WTC11 (cell line): ENCODE results near the gene EVI5L. TPM values are rescaled to one million over a fixed set of nuclear protein-coding genes. Genes with fewer than 3 reads are reported as not detected.

ENCODE experiments used
- ATAC-seq: fragments of 200-7000 bp; cut with Tn5 transposase; 2 replicates; pipeline ENCODE4 v1.10.0; 2021; ENCODE audit warnings: mild to moderate bottlenecking, moderate library complexity
- CTCF ChIA-PET: fragments of 300-600 bp; sonication (Branson Sonifier 250); formaldehyde crosslinking; loops from one replicate; lab custom pipeline; 2021; ENCODE audit warnings: antibody characterized with exemption; lab: Charles Lee
- POLR2A ChIA-PET: fragments of 350-600 bp; sonication (Branson Sonifier 250); formaldehyde crosslinking; loops from one replicate; lab custom pipeline; 2021; ENCODE audit warnings: antibody characterized with exemption; lab: Charles Lee
- DNase-seq: peaks from one replicate; pipeline ENCODE4 v3.0.0; 2021; ENCODE audit warnings: low spot score
- H3K27ac Mint-ChIP-seq: 2 replicates; pipeline ENCODE4 v1.8.0; 2021; ENCODE audit warnings: mixed read lengths
- H3K27me3 Mint-ChIP-seq: 2 replicates; pipeline ENCODE4 v1.8.0; 2021; ENCODE audit warnings: low read depth, mild to moderate bottlenecking, moderate library complexity, mixed read lengths
- H3K36me3 Mint-ChIP-seq: 2 replicates; pipeline ENCODE4 v1.8.0; 2021; ENCODE audit warnings: mixed read lengths
- H3K4me1 Mint-ChIP-seq: 2 replicates; pipeline ENCODE4 v1.8.0; 2022; ENCODE audit warnings: mixed read lengths
- H3K4me3 Mint-ChIP-seq: 2 replicates; pipeline ENCODE4 v1.8.0; 2021; ENCODE audit warnings: mild to moderate bottlenecking, moderate library complexity, mixed read lengths
- H3K9me3 Mint-ChIP-seq: 2 replicates; pipeline ENCODE4 v1.8.0; 2021; ENCODE audit warnings: mixed read lengths
- ARID4B ChIP-seq: sonication (generic); formaldehyde crosslinking; IDR thresholded peaks from 2 replicates; pipeline ENCODE4 v1.8.0; 2023; ENCODE audit warnings: missing genetic modification reagents, mild to moderate bottlenecking, borderline replicate concordance
- E2F4 ChIP-seq: sonication (generic); formaldehyde crosslinking; IDR thresholded peaks from 2 replicates; pipeline ENCODE4 v1.8.1; 2022; ENCODE audit warnings: low read depth, mild to moderate bottlenecking, moderate library complexity, missing genetic modification reagents, borderline replicate concordance
- FOXK1 ChIP-seq: sonication (generic); formaldehyde crosslinking; IDR thresholded peaks from 2 replicates; pipeline ENCODE4 v1.8.0; 2022; ENCODE audit warnings: mild to moderate bottlenecking, moderate library complexity, missing genetic modification reagents
- HMGXB4 ChIP-seq: sonication (generic); formaldehyde crosslinking; IDR thresholded peaks from 2 replicates; pipeline ENCODE4 v1.8.1; 2023; ENCODE audit warnings: mild to moderate bottlenecking, moderate library complexity, missing genetic modification reagents
- IRF2 ChIP-seq: sonication (generic); formaldehyde crosslinking; IDR thresholded peaks from 2 replicates; pipeline ENCODE4 v1.8.0; 2022; ENCODE audit warnings: low read depth, missing genetic modification reagents, borderline replicate concordance
- MLX ChIP-seq: sonication (generic); formaldehyde crosslinking; IDR thresholded peaks from 2 replicates; pipeline ENCODE4 v1.8.1; 2023; ENCODE audit warnings: mild to moderate bottlenecking, missing genetic modification reagents, moderate library complexity
- NFATC4 ChIP-seq: fragments of 250-450 bp; sonication (Bioruptor Pico); IDR thresholded peaks from 2 replicates; pipeline ENCODE4 v1.9.0; 2021; ENCODE audit warnings: mild to moderate bottlenecking
- NR3C1 ChIP-seq: sonication (generic); formaldehyde crosslinking; conservative IDR thresholded peaks from 2 replicates; pipeline ENCODE4 v1.8.1; 2023; ENCODE audit warnings: low read depth, mild to moderate bottlenecking, missing genetic modification reagents
- TCF7 ChIP-seq: sonication (generic); formaldehyde crosslinking; IDR thresholded peaks from 2 replicates; pipeline ENCODE4 v1.8.0; 2022; ENCODE audit warnings: mild to moderate bottlenecking, low read depth, missing genetic modification reagents, moderate library complexity
- USF1 ChIP-seq: sonication (generic); formaldehyde crosslinking; IDR thresholded peaks from 2 replicates; pipeline ENCODE4 v1.8.0; 2022; ENCODE audit warnings: mild to moderate bottlenecking, missing genetic modification reagents
- ZBTB43 ChIP-seq: sonication (generic); formaldehyde crosslinking; IDR thresholded peaks from 2 replicates; pipeline ENCODE4 v1.8.1; 2023; ENCODE audit warnings: mild to moderate bottlenecking, missing genetic modification reagents
- ZNF423 ChIP-seq: fragments of 250-450 bp; sonication (Bioruptor Pico); IDR thresholded peaks from 2 replicates; pipeline ENCODE4 v2.1.2; 2022; ENCODE audit warnings: mild to moderate bottlenecking, moderate library complexity
- ZNF425 ChIP-seq: fragments of 250-450 bp; sonication (Bioruptor Pico); conservative IDR thresholded peaks from 2 replicates; pipeline ENCODE4 v1.9.0; 2021; ENCODE audit warnings: mild to moderate bottlenecking
- total RNA-seq: library from RNA; stranded (reverse); gene quantifications from 3 replicates; pipeline ENCODE4 v1.2.3, GENCODE V29; 2021
- TF ChIP-seq, protein P1 (sequence below): sonication (generic); formaldehyde crosslinking; IDR thresholded peaks from 2 replicates; pipeline ENCODE4 v1.8.0; 2022; ENCODE audit warnings: mild to moderate bottlenecking, missing genetic modification reagents
- TF ChIP-seq, protein P2 (sequence below): sonication (generic); formaldehyde crosslinking; IDR thresholded peaks from 2 replicates; pipeline ENCODE4 v1.8.0; 2023; ENCODE audit warnings: mild to moderate bottlenecking, missing genetic modification reagents

The EVI5L gene
- total RNA-seq, 1 experiment from 2014 or later, result 10.5 TPM

GRCh38 chr19:7907544-7907943 is 77.5 kb downstream of the EVI5L start:
- ATAC-seq (no peak), DNase-seq (no peak)
- H3K4me1 Mint-ChIP-seq, result peaks cover 18% of the 10 kb centered on the region
- peaks cover 11% of the 10 kb centered on the region for H3K36me3 Mint-ChIP-seq
- no peak overlapping the region for H3K4me3 Mint-ChIP-seq
- no peak overlapping the region for H3K27ac Mint-ChIP-seq
- ChIA-PET CTCF (interaction anchor here (1.1 to 5.1 kb wide), 7 partner anchors 11 to 54 kb away, joined by 6 to 70 read pairs (median 8); partner anchors contain the start of genes LRRC8E, SNAPC2 and TIMM44), POLR2A (interaction anchor here (1.3 kb wide), 1 partner anchor 9 kb away, joined by 4 read pairs; no protein-coding TSS in a partner anchor)
- no peak for TF ChIP-seq MLX (CRISPR knock-in tag)
- no peak for TF ChIP-seq IRF2 (CRISPR knock-in tag)
- peaks cover 11% of the 10 kb centered on the region for H3K27me3 Mint-ChIP-seq
- H3K9me3 Mint-ChIP-seq, result no peaks in the 10 kb centered on the region

GRCh38 chr19:7908078-7908699 is 78.2 kb downstream of the EVI5L start:
- H3K9me3 Mint-ChIP-seq, result no peaks in the 10 kb centered on the region
- DNase-seq (no peak), ATAC-seq (peak; percentile 8; the same call in 1 of the 2 replicates)
- no peak overlapping the region for H3K4me3 Mint-ChIP-seq
- H3K27ac Mint-ChIP-seq, result no peak overlapping the region
- TF ChIP-seq HMGXB4 (no peak), TCF7 (no peak), ZNF425 (CRISPR knock-in tag) (no peak), NR3C1 (CRISPR knock-in tag) (no peak), E2F4 (no peak), ZBTB43 (CRISPR knock-in tag) (no peak), NFATC4 (CRISPR knock-in tag) (no peak), FOXK1 (no peak), ARID4B (CRISPR knock-in tag) (no peak), USF1 (no peak), ZNF423 (no peak)
- TF ChIP-seq, protein P1, sequence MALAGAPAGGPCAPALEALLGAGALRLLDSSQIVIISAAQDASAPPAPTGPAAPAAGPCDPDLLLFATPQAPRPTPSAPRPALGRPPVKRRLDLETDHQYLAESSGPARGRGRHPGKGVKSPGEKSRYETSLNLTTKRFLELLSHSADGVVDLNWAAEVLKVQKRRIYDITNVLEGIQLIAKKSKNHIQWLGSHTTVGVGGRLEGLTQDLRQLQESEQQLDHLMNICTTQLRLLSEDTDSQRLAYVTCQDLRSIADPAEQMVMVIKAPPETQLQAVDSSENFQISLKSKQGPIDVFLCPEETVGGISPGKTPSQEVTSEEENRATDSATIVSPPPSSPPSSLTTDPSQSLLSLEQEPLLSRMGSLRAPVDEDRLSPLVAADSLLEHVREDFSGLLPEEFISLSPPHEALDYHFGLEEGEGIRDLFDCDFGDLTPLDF, result no peak
- TF ChIP-seq, protein P2, sequence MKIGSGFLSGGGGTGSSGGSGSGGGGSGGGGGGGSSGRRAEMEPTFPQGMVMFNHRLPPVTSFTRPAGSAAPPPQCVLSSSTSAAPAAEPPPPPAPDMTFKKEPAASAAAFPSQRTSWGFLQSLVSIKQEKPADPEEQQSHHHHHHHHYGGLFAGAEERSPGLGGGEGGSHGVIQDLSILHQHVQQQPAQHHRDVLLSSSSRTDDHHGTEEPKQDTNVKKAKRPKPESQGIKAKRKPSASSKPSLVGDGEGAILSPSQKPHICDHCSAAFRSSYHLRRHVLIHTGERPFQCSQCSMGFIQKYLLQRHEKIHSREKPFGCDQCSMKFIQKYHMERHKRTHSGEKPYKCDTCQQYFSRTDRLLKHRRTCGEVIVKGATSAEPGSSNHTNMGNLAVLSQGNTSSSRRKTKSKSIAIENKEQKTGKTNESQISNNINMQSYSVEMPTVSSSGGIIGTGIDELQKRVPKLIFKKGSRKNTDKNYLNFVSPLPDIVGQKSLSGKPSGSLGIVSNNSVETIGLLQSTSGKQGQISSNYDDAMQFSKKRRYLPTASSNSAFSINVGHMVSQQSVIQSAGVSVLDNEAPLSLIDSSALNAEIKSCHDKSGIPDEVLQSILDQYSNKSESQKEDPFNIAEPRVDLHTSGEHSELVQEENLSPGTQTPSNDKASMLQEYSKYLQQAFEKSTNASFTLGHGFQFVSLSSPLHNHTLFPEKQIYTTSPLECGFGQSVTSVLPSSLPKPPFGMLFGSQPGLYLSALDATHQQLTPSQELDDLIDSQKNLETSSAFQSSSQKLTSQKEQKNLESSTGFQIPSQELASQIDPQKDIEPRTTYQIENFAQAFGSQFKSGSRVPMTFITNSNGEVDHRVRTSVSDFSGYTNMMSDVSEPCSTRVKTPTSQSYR (CRISPR knock-in tag), result no peak
- H3K4me1 Mint-ChIP-seq, result peaks cover 12% of the 10 kb centered on the region
- H3K27me3 Mint-ChIP-seq, result peaks cover 4% of the 10 kb centered on the region
- peaks cover 11% of the 10 kb centered on the region for H3K36me3 Mint-ChIP-seq
- POLR2A ChIA-PET, result interaction anchor here (1.3 kb wide), 1 partner anchor 8 kb away, joined by 4 read pairs; no protein-coding TSS in a partner anchor
- CTCF ChIA-PET, result interaction anchor here (0.6 to 5.1 kb wide), 17 partner anchors 11 to 482 kb away, joined by 3 to 70 read pairs (median 5); partner anchors contain the start of genes LRRC8E, PET100, PRR36 and RAB11B
